CD14-positive monocyte (primary cell): Measurements from ENCODE around the gene MRPL10. TPM values are rescaled to one million over a fixed set of nuclear protein-coding genes. Genes with fewer than 3 reads are reported as not detected.

Experiments used
- DNase-seq, 3 donors: peaks; one replicate each; pipeline ENCODE4 v3.0.0-alpha.2; 2011 to 2022
- H2AFZ ChIP-seq: 2 replicates; pipeline ENCODE4 v1.6.0; 2012; ENCODE audit warnings: mild to moderate bottlenecking, low read depth, low read length, inconsistent platforms; ENCODE audit not compliant: insufficient read depth, poor library complexity, severe bottlenecking
- H3K27ac ChIP-seq, 2 donors: 1 replicate in 1 of 2; 2 replicates in 1 of 2; pipeline ENCODE4 v1.5.1; 2012 to 2013; ENCODE audit warnings: low read length in 2 of 2, control low read depth in 1 of 2, inconsistent platforms in 1 of 2, low read depth in 1 of 2, mild to moderate bottlenecking in 1 of 2
- H3K27me3 ChIP-seq, 2 donors: one replicate each; pipeline versions ENCODE4 v1.6.0 to v1.6.1; 2011 to 2013; ENCODE audit warnings: low read length in 2 of 2; ENCODE audit not compliant: control insufficient read depth in 2 of 2, insufficient read depth in 2 of 2
- H3K36me3 ChIP-seq, 2 donors: replicated peaks in 1 of 2; 1 replicate in 1 of 2; 2 replicates in 1 of 2; pipeline versions ENCODE4 v1.5.1 to v1.6.1; 2012 to 2013; ENCODE audit warnings: low read length in 2 of 2, control low read depth in 1 of 2, inconsistent platforms in 1 of 2, mild to moderate bottlenecking in 1 of 2; ENCODE audit not compliant: insufficient read depth in 2 of 2, control insufficient read depth in 1 of 2
- H3K4me1 ChIP-seq, 2 donors: 1 replicate in 1 of 2; 2 replicates in 1 of 2; pipeline versions ENCODE4 v1.5.1 to v1.6.1; 2012 to 2013; ENCODE audit warnings: low read length in 2 of 2, control low read depth in 1 of 2, inconsistent platforms in 1 of 2, mild to moderate bottlenecking in 1 of 2, moderate library complexity in 1 of 2; ENCODE audit not compliant: insufficient read depth in 2 of 2, control insufficient read depth in 1 of 2
- H3K4me2 ChIP-seq: replicated peaks from 2 replicates; pipeline ENCODE3; 2012; ENCODE audit warnings: low read length, moderate library complexity, mild to moderate bottlenecking; ENCODE audit not compliant: poor library complexity, severe bottlenecking; ENCODE audit errors: extremely low read depth
- H3K4me3 ChIP-seq, 3 experiments: fragments of 200-600 bp in 1 of 3; sonication (generic) in 1 of 3; replicated peaks in 1 of 3; 1 replicate in 2 of 3; 2 replicates in 1 of 3; pipeline ENCODE4 v1.5.1; 2011 to 2013; ENCODE audit warnings: low read length in 3 of 3, mild to moderate bottlenecking in 3 of 3, control low read depth in 2 of 3, low read depth in 2 of 3, inconsistent platforms in 1 of 3, moderate library complexity in 1 of 3
- H3K79me2 ChIP-seq: 2 replicates; pipeline ENCODE4 v1.6.0; 2012; ENCODE audit warnings: mild to moderate bottlenecking, control low read depth, inconsistent platforms, low read length, moderate library complexity; ENCODE audit not compliant: insufficient read depth
- H3K9ac ChIP-seq: 2 replicates; pipeline ENCODE4 v1.6.0; 2017; ENCODE audit warnings: low read length, mild to moderate bottlenecking; ENCODE audit not compliant: insufficient read depth, poor library complexity, severe bottlenecking
- H3K9me3 ChIP-seq, 2 donors: replicated peaks in 1 of 2; 1 replicate in 1 of 2; 2 replicates in 1 of 2; pipeline versions ENCODE4 v1.5.1 to v1.6.1; 2012 to 2013; ENCODE audit warnings: low read length in 2 of 2, control low read depth in 1 of 2; ENCODE audit not compliant: control insufficient read depth in 1 of 2, insufficient read depth in 1 of 2
- H4K20me1 ChIP-seq: 2 replicates; pipeline ENCODE4 v1.6.0; 2012; ENCODE audit warnings: mild to moderate bottlenecking, low read length, control low read depth, moderate library complexity; ENCODE audit not compliant: insufficient read depth
- H3K27ac Mint-ChIP-seq, 7 donors: one replicate each; pipeline ENCODE4 v1.8.0; 2020; ENCODE audit warnings: mild to moderate bottlenecking in 7 of 7, mixed read lengths in 7 of 7, moderate library complexity in 6 of 7, inconsistent platforms in 2 of 7
- H3K27me3 Mint-ChIP-seq, 3 donors: one replicate each; pipeline ENCODE4 v1.8.0; 2021 to 2022; ENCODE audit warnings: low read depth in 3 of 3, mild to moderate bottlenecking in 3 of 3, mixed read lengths in 3 of 3, moderate library complexity in 3 of 3, inconsistent platforms in 1 of 3
- H3K36me3 Mint-ChIP-seq, 2 donors: one replicate each; pipeline ENCODE4 v1.8.0; 2020; ENCODE audit warnings: mixed read lengths in 2 of 2, inconsistent platforms in 1 of 2, mild to moderate bottlenecking in 1 of 2
- H3K4me1 Mint-ChIP-seq: one replicate; pipeline ENCODE4 v1.8.0; 2020; ENCODE audit warnings: mild to moderate bottlenecking, mixed read lengths
- H3K4me3 Mint-ChIP-seq, 2 donors: one replicate each; pipeline ENCODE4 v1.8.0; 2020; ENCODE audit warnings: mild to moderate bottlenecking in 2 of 2, mixed read lengths in 2 of 2, moderate library complexity in 1 of 2
- H3K9me3 Mint-ChIP-seq, 7 donors: one replicate each; pipeline ENCODE4 v1.8.0; 2020 to 2022; ENCODE audit warnings: mixed read lengths in 7 of 7, mild to moderate bottlenecking in 6 of 7, moderate library complexity in 6 of 7, inconsistent platforms in 2 of 7
- WGBS: methylation state at CpG from one replicate; pipeline ENCODE4 v1.1.5; 2013; ENCODE audit warnings: missing lambda C conversion rate; ENCODE audit not compliant: insufficient coverage; 5-methylcytosine and 5-hydroxymethylcytosine counted together
- intact Hi-C, 2 donors: fragments of 100-400 bp; cut with micrococcal nuclease; formaldehyde crosslinking; loops; one replicate each; pipeline versions ENCODE4 v1.15.0 to v1.15.1; 2023
- polyA plus RNA-seq, 3 donors: library from polyadenylated mRNA; depleted of rRNA in 1 of 3; unstranded in 2 of 3; stranded (reverse) in 1 of 3; fragments of 300-500 nt in 2 of 3; fragments of >200 nt in 1 of 3; fragmentation: Illumina TruSeq in 2 of 3; gene quantifications; 1 replicate in 2 of 3; 2 replicates in 1 of 3; pipeline ENCODE4 v1.2.3, GENCODE V29; 2012 to 2021
- TF ChIP-seq, protein P1 (sequence below): fragments of 200-600 bp; IDR thresholded peaks from one replicate; pipeline ENCODE4 v1.8.0; 2022; ENCODE audit warnings: antibody characterized with exemption, mild to moderate bottlenecking

Gene MRPL10
- polyA plus RNA-seq, 3 donors, result 28.5 to 32.7 (median 32.6) TPM

DNA sequence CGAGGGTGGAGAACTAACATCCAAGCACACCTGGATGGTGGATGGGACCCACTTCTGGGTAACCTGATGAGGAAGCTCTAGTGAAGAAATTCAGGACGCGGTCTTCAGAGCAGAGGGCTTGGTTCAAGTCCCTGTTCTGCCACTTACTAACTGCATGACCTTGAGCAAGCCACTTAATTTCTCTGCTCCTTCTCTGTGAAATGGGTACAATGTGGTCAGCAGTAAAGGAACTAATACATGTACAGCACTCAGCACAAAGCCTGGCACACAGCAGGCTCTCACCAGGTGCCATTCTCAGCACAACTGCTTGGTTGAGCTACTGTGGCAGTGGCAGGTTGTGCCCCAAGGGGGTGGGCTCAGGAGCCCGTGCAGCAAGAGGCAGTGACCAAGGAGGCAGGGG lies 7.8 kb downstream of the MRPL10 start:
- H3K4me1 Mint-ChIP-seq, result peaks cover 29% of the 10 kb centered on the region
- intact Hi-C loops, result no loop called here
- TF ChIP-seq, protein P1, sequence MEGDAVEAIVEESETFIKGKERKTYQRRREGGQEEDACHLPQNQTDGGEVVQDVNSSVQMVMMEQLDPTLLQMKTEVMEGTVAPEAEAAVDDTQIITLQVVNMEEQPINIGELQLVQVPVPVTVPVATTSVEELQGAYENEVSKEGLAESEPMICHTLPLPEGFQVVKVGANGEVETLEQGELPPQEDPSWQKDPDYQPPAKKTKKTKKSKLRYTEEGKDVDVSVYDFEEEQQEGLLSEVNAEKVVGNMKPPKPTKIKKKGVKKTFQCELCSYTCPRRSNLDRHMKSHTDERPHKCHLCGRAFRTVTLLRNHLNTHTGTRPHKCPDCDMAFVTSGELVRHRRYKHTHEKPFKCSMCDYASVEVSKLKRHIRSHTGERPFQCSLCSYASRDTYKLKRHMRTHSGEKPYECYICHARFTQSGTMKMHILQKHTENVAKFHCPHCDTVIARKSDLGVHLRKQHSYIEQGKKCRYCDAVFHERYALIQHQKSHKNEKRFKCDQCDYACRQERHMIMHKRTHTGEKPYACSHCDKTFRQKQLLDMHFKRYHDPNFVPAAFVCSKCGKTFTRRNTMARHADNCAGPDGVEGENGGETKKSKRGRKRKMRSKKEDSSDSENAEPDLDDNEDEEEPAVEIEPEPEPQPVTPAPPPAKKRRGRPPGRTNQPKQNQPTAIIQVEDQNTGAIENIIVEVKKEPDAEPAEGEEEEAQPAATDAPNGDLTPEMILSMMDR, result no peak

DNA sequence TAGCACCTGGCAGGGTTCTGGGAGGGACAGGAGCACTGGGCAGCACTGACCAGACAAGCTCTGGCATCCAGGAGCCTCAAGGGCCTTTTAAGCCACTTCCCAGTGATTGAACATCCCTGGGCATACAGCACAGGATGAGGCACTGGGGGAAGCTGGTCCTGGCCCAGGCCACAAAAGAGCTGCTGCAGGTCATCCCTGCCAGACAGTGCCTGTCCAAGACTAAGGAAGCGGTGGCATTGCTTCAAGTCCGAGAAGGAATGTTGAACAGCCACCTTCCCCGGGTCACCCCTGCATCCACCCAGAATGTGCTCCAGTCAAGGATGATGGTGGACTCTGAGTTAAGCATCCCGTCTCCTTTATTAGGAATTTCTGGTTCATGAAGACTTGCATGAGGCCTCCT lies 8.6 kb downstream of the MRPL10 start:
- Histone ChIP-seq H3K4me1 (peaks cover 22 to 25% of the 10 kb centered on the region in 2 donors), H3K27me3 (no peaks in the 10 kb centered on the region), H3K79me2 (peaks cover 8% of the 10 kb centered on the region), H3K4me2 (no peak overlapping the region), H3K36me3 (peaks cover 49 to 63% of the 10 kb centered on the region in 2 donors), H3K27ac (peak overlapping the region in 1 of 2 donors; percentile 78), H2AFZ (no peak overlapping the region), H3K4me3 (no peak overlapping the region), H3K9ac (no peak overlapping the region), H3K9me3 (no peaks in the 10 kb centered on the region), H4K20me1 (no peaks in the 10 kb centered on the region)
- intact Hi-C loops, result no loop called here
- H3K27ac Mint-ChIP-seq, result peak overlapping the region in 1 of 7 donors; percentile 78
- no peak for DNase-seq
- H3K4me1 Mint-ChIP-seq, result peaks cover 29% of the 10 kb centered on the region
- H3K36me3 Mint-ChIP-seq, result peaks cover 46 to 62% of the 10 kb centered on the region in 2 donors
- H3K4me3 Mint-ChIP-seq, result no peak overlapping the region
- no peaks in the 10 kb centered on the region for H3K9me3 Mint-ChIP-seq
- H3K27me3 Mint-ChIP-seq, result no peaks in the 10 kb centered on the region
- 96% methylated on average over 4 of the region's 4 CpGs for WGBS
- TF ChIP-seq, protein P1, result no peak

More for the DNA sequence above, 7.8 kb downstream of the MRPL10 start:
- Histone ChIP-seq H3K9me3 (no peaks in the 10 kb centered on the region), H3K4me3 (no peak overlapping the region), H2AFZ (no peak overlapping the region), H3K79me2 (peaks cover 8% of the 10 kb centered on the region), H4K20me1 (no peaks in the 10 kb centered on the region), H3K27ac (no peak overlapping the region), H3K9ac (no peak overlapping the region), H3K4me1 (peaks cover 22 to 25% of the 10 kb centered on the region in 2 donors), H3K4me2 (no peak overlapping the region), H3K27me3 (no peaks in the 10 kb centered on the region), H3K36me3 (peaks cover 47 to 62% of the 10 kb centered on the region in 2 donors)
- DNase-seq, result no peak
- Mint-ChIP-seq H3K27me3 (no peaks in the 10 kb centered on the region), H3K36me3 (peaks cover 47 to 62% of the 10 kb centered on the region in 2 donors), H3K27ac (no peak overlapping the region), H3K9me3 (peaks cover 0 to 1% (median 0%) of the 10 kb centered on the region in 7 donors), H3K4me3 (no peak overlapping the region)
- WGBS, result 86% methylated on average over 1 of the region's 4 CpGs
